GM04504 (cell line): ENCODE data around the gene AP5Z1.

Source experiments
- DNase-seq: peaks from one replicate; pipeline ENCODE4 v3.0.0-alpha.2; 2012; ENCODE audit warnings: low read depth

The AP5Z1 gene

GRCh38 chr7:4840079-4840501 lies 64.7 kb downstream of the AP5Z1 start:
- no peak for DNase-seq
